Mammary epithelial cell (primary cell): ENCODE results near the gene NKAP.

Experiments used
- CTCF ChIP-seq, 2 donors: IDR thresholded peaks in 1 of 2; conservative IDR thresholded peaks in 1 of 2; 2 replicates each; pipeline ENCODE4 v1.5.1; 2011 to 2012; ENCODE audit warnings: inconsistent platforms in 2 of 2, low read length in 2 of 2, mild to moderate bottlenecking in 2 of 2, control low read depth in 1 of 2, low read depth in 1 of 2; ENCODE audit not compliant: insufficient read depth in 1 of 2; ENCODE audit errors: extremely low read depth in 1 of 2
- EZH2 ChIP-seq: IDR thresholded peaks from 2 replicates; pipeline ENCODE4 v1.6.1; 2012; ENCODE audit warnings: low read length, inconsistent platforms, borderline replicate concordance

- no peak for TF ChIP-seq CTCF (conservative IDR thresholded peaks at IDR 0.05 in 1 of 2, IDR thresholded peaks at IDR 0.05 in 1 of 2; ENCODE audit: extremely low read depth in 1 of 2, insufficient read depth in 1 of 2, low read depth in 1 of 2, low read length in 2 of 2)
- no peak for TF ChIP-seq EZH2
Measured at GRCh38 chrX:119871599-119872395, 71.8 kb downstream of the NKAP start, which contains the start of the genes NDUFA1 and RNF113A.
